A673 (cell line): ENCODE results near the gene C13orf46.

ENCODE experiments used
- CTCF ChIP-seq: fragments of 300-800, 200-600 bp; sonication (generic); conservative IDR thresholded peaks from 2 replicates; pipeline ENCODE4 v1.5.1; 2017; ENCODE audit warnings: low read depth, mild to moderate bottlenecking, antibody characterized with exemption, low read length, moderate library complexity, mixed read lengths
- EZH2 ChIP-seq: fragments of 200-600 bp; sonication (generic); IDR thresholded peaks from 2 replicates; pipeline ENCODE4 v1.6.1; 2017; ENCODE audit warnings: borderline replicate concordance, low read depth, mild to moderate bottlenecking, mixed read lengths, antibody characterized with exemption, low read length; ENCODE audit not compliant: poor library complexity, severe bottlenecking

GRCh38 chr13:113949546-113949945, 24.3 kb downstream of the C13orf46 start:
- TF ChIP-seq CTCF (no peak), EZH2 (no peak)
